Eye (tissue), 1 donor: ENCODE data around the gene CALML6.
"Not testable (repeated sequence)": the region's sequence is repeated elsewhere in the genome, so short reads cannot be mapped to it uniquely, and the experiment has no call there.

Experiments
- DNase-seq: peaks from one replicate; pipeline ENCODE4 v3.0.0-alpha.2; 2015

The CALML6 gene

DNA sequence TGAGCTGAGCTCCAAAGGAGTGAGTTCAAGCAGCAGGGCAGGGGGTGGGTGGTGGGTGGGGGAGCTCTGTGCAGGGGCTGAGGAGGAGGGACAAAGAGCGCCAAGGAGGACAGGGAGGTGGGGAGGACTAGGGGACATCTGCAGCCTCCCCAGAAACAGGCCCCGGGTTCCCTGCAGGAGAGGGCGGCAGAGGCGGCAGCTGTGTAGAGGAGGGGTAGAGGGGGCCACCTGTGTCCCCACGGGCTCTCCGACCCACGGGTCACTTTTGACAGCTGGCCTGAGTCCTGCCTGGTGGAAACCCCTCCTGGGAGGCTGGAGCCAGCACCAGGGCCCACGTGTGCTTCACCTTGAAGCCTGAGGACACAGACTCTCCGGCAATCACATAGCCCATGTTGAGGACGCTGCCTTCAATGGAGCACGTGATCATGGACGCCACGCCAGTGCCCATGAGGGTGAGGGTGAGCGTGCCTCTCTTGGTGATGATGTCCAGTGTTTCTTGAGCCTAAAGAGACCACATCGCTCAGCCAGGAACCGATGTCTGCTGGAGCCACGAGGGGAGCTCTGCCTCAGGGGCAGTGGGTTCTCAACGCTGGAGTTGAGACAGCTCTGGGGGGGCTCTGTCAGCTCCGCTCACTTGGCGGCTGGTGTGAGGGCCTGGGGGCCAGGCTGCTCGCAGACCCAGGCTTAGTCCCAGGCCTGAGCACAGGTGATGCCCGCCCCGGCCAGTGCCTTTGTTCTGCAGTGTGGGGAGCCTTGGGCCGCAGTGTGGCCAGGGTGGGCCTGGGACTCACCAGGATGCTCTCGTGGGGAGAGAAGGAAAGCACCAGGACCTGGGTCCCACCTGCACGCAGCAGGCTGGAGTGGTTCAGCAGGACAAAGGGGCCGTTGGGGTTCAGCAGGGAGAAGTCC is 10.6 kb downstream of the CALML6 start:
- DNase-seq: no peak

DNA sequence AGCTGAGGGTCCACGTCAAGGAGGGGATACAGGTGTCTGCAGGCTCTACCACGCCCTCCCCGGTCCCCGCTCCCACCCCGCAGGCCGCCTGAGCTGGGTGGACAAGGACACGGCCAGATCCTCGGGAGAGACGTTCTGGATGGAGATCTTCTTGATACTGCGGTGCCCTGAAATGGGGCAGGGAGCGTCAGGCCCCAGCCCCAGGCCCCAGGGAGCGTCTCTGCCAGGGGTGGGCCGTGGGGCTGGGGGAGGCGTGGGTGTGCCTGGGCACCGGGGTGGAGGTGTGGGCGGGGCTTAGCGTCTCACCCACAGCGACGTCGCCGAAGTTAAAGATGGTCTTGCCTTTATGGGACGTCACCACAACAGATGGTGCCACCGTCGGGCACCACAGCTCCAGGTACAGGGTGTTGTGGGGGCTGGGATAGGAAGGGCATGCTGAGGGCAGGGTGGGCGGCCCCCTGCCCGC is 11.3 kb downstream of the CALML6 start:
- DNase-seq: no peak

GRCh38 chr1:1926886-1927660 is 12.0 kb downstream of the CALML6 start:
- DNase-seq: no peak

DNA sequence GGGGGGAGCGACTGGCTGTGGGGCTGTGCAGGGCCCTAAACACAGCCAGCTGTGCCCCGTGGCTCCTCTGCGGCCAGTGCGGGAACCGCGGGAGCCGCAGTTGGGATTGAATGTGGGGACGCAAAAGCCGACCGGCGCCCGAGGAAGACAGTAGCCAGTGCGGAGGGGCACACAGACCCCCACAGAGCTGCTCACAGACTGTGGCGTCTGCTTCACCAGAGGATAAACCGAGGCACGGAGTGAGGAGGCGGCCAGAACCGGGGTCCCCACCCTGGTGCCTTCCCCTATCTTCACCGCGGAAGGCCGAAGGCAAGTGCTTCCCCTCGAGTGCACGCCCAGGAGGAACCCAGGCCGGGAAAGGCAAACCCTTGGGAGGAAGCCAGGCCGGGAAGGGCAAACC is 12.7 kb downstream of the CALML6 start:
- no peak for DNase-seq

DNA sequence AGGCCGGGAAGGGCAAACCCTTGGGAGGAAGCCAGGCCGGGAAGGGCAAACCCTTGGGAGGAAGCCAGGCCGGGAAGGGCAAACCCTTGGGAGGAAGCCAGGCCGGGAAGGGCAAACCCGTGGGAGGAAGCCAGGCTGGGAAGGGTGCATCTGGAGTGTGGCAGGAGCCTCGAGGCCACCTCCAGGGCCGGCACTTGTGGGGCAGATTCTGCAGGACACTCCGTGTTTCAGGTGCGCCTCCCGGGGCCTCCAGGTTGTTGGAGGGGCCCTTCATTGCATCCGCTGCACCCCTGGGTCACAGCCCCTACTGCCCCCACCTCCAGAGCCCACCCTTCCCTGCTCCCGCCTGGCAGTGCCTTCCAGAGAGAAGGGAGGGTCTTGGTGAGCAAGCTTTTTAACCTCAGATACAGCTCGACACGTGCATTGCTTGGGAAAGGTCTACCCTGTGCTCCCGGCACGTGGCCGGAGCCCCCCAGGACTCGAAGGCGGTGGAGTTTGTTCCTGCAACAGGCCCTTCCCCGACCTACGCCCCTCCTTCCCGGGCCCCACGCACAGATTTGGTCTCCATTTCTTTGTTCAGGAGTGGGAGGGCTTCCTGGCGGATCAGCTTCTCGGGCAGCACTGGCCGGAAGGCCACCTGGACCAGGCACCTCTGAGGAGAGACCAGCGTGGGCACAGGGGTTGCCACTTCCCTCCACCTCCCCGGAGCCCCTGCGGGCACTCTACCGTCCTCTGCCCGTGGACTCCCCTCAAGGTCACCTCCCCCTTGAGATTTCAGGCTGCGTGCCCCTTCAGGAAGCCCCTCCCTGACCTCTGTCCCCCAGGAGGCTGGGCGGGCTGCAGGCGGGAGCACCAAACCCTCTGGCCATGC is 13.4 kb downstream of the CALML6 start:
- DNase-seq: no peak

DNA sequence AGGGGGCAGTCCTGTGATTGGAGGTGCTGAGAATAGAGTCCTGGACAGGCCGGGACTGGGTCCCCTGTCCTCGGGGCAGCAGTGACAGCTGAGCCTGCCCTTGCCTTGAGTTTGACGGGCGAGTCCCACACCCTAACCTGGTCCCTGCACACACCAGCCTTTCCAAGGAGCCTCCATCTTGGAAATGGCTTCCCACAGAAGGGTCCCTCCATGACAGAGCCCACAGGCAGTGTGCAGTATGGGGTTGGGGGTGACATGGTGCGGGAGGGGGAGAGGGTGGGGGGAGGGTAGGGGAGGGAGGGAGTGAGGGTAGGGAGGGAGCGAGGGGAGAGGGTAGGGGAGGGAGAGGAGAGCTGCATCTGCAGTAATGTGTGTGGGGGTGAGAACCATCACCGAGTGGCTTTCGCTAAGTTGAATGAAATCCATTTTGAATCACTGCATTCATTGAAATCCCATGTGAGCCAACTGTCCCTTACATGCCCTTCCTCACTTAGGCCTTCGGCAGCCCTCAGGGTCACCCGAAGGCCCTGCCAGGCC is 14.1 kb downstream of the CALML6 start:
- DNase-seq: no peak

GRCh38 chr1:1929639-1930545 is 14.8 kb downstream of the CALML6 start:
- no peak for DNase-seq

GRCh38 chr1:1934848-1935247 is 19.8 kb downstream of the CALML6 start:
- DNase-seq: not testable (repeated sequence)

GRCh38 chr1:1937061-1937460 is 22.0 kb downstream of the CALML6 start:
- no peak for DNase-seq

DNA sequence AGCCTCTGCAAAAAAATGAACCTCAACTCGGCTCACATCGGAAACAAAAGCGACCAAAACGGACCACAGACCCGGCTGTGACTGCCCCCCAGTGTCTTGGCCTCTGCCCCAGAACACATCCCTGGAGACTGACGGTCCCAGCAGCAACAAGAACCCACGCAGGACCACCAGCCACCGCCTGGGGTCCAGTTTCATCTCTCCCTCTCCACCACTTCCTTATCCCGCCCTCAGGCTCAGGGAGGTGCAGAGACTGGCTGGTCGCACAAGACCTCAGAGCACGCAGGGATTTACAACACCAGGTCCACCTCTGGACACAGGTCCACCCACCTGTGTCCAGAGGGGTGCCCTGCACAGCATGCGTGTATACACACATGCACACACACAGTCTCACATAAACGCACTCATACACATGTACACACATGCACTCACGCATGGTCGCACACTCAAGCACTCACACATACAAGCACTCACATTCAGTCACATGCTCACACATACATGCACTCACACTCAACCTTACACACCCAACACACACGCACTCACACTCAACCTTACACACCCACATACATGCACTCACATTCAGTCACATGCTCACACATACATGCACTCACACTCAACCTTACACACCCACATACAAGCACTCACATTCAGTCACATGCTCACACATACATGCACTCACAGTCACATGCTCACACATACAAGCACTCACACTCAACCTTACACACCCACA is 22.7 kb downstream of the CALML6 start:
- DNase-seq: no peak

DNA sequence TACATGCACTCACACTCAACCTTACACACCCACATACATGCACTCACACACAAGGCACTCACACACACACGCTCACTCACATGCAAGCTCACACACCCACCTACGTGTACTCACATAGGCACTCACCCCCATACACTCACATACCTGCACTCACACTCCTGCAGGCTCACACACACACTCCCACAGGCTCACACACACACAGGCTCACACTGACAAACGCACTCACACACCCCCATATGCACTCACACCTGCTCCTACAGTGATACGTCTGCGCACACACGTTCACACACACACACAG is 23.2 kb downstream of the CALML6 start:
- DNase-seq: no peak

GRCh38 chr1:1938613-1939295 is 23.7 kb downstream of the CALML6 start:
- no peak for DNase-seq

- DNase-seq: no peak
Measured at GRCh38 chr1:1939296-1940122, 24.4 kb downstream of the CALML6 start.

DNA sequence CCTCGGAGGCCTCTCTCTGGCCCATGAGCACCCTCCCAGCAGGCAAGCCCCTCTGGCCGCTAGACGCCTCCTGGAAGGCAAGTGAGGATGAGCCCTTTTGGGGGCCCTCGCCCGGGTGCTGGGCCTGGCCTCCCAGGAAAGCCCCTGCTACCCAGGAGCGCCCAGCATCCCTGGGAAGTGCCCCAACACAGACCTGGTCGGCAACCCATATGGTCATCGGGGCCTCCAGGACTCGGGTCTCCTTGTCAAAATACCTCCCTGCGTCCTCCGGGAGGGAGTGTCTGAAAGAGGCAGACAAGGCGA is 25.0 kb downstream of the CALML6 start:
- DNase-seq: no peak

GRCh38 chr1:1941211-1941841 is 26.3 kb downstream of the CALML6 start:
- DNase-seq: no peak

- DNase-seq: no peak
Measured at GRCh38 chr1:1941868-1942752, 27.1 kb downstream of the CALML6 start.

GRCh38 chr1:1942753-1943656 is 27.9 kb downstream of the CALML6 start:
- no peak for DNase-seq
